CD4-positive, alpha-beta T cell treated with Interleukin-17A for 4 hours (primary cell): ENCODE data around the gene INTS4.
"Not testable (repeated sequence)": the region's sequence is repeated elsewhere in the genome, so short reads cannot be mapped to it uniquely, and the experiment has no call there.

Experiments used
- DNase-seq: peaks from one replicate; pipeline ENCODE4 v3.0.0-alpha.2; 2020; ENCODE audit warnings: mixed read lengths

INTS4 gene

DNA sequence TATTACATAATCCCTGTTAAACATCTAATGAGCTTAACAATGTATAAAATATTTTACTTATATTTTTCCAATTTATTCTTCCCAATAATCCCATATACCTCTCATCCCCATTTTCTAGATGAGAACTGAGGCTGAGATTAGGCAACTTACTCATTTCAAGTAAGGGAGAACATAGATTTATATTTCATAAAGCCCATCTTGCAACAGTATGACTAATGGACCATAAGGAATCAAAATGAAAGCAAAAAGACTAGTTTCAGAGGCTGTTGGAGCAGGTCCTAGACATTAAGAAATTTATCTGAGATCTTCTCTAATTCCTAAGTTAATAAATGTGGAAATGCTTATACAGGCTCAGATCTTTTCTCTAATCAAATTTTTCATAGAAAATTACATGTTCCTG lies 52.0 kb downstream of the INTS4 start:
- DNase-seq, result not testable (repeated sequence)

DNA sequence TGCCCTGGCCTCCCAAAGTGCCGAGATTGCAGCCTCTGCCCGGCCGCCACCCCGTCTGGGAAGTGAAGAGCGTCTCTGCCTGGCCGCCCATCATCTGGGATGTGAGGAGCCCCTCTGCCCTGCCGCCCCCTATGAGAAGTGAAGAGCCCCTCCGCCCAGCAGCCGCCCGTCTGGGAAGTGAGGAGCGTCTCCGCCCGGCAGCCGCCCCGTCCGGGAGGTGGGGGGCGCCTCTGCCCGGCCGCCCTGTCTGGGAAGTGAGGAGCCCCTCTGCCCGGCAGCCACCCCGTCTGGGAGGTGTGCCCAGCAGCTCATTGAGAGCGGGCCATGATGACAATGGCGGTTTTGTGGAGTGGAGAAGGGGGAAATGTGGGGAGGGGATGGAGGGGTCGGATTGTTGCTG lies 60.9 kb downstream of the INTS4 start:
- DNase-seq, result not testable (repeated sequence)

DNA sequence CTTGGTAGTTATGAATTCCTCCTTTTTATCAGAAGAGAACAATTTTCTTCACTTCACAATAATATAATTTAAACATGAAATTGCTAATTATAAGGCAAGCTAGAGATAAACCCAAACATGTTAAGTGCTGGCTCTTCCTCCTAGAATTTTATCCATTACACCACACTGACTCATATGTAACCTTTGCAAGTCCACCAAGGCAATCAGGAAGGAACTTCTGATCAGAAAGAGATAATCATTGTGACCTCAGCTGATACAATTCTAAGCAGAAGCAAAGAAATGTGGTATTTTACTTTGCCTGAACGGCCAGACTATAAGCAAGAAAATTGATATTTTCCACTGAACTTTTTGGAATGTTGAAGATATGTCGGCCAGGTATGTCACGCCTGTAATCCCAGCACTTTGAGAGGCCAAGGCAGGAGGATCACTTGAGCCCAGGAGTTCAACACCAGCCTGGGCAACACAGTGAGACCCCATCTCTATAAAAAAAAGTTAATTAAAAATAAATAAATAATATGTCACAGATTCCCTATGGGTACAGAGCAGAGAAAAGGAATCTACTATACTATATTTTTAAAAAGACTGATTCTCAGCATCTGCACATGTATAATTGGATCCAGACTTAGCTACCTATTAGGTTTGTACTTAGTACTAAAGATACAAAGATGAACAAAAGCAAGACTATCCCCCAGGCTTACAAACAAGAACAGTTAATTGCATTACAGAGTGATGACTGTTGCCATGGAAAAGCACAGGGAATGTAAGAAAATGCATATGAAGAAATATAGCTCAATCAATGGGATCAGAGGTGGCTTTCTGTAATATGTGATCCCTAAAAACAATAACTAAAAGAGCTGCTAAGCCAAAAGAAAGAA lies 63.9 kb downstream of the INTS4 start:
- not testable (repeated sequence) for DNase-seq

DNA sequence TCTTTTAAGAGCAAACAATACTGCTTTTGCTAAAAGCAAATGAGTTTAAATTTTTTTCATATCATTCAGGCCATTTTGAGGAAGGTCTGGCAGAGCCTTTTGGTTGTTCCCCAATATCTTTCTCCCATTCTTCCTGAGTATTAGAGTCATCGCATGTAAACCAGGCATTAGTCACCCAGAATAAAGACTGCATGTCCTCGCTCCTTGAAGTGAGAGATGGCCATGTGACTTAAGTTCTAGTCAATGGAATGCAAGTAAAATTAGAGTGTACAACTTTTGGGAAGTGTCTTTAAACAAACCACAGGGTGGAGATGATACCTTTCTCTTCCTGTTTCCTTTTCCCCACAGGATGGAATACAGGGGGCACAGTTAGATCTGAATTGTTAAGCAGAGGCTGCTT lies 76.8 kb downstream of the INTS4 start:
- DNase-seq, result not testable (repeated sequence)

DNA sequence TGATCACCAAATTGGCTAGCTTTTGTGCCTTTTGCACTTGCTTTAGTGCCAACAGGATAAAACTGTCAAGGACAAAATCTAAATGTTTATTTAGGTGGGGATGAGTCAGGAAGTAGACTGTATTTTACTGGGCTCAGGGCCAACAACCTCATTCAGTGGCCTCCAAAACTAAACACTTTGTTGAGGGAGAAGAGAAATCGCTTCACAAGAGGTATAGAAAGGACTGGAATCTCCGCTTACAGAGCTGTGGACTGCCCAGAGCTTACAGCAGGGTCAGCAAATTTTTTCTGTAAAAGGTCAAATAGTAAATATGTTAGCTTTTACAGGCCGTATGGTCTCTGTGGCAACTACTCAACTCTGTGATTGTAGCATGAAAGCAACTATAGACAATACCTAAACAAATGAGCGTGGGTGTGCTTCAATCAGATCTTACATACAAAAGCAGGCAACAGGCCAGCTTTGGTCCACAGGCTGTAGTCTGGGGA lies 80.1 kb downstream of the INTS4 start:
- not testable (repeated sequence) for DNase-seq

DNA sequence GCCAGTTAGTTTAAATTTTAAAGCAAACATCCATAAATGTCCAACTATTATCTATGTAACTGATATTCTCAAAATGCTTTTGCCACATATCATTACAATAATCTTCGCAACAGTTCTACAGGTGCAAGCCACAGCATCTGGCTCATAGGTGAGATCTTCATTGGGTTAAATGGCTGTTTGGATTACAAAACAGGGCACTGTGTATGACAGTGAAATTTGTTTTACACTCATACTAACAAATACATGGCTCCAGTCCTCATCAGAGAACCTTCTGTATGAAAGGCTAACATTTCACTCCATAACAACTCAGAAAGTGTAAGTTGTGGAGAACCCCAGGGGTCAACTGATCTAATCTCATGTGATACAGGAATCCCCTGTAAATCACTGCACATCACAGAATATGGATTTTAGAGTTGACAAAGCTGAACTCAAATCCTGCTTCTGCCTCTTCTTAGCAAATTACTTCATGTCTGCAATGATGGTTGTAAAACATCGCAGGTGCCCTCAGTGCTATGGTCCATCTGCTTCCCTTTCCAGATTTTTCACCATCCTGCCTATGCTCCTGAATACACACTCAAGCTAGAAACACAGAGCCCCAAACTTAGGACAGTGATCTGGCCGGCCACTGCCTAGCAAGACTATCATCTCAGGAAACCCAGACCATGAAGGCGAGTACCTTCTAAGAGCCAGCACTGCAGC lies 80.7 kb downstream of the INTS4 start:
- DNase-seq, result not testable (repeated sequence)

DNA sequence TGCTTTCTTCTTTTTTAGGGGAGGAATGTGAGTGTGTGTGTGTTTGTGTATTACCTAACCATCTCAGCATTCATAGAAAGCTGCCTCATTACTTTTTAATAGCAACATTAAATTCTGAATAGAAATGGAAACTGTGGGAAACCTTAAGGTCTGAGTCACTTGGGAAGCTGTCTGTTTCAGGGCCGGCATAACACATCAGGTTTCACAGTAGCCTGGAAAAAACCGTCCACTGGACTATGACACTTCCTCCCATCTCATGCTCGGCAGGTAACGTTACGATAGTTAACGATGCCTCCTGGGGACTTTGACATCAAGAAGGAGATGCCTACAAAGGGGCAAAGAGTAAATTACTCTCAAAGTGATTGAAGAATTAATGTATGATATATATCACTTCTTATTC lies 83.6 kb downstream of the INTS4 start:
- not testable (repeated sequence) for DNase-seq

DNA sequence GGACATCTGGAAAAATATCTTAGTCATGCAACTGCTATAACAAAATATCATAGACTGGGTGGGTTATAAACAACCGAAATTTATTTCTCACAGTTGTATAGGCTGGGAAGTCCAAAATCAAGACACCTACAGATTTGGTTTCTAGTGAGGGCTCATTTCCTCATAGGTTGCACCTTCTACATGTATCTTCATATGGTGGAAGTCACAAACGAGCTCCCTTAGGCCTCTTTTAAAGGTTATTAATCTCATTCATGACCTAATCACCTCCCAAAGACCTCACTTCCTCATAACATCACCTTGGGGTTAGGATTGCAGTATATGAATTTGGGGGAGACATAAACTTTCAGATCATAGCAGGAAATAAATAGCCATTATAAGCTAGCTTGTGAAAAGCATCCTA lies 85.2 kb downstream of the INTS4 start:
- no peak for DNase-seq

DNA sequence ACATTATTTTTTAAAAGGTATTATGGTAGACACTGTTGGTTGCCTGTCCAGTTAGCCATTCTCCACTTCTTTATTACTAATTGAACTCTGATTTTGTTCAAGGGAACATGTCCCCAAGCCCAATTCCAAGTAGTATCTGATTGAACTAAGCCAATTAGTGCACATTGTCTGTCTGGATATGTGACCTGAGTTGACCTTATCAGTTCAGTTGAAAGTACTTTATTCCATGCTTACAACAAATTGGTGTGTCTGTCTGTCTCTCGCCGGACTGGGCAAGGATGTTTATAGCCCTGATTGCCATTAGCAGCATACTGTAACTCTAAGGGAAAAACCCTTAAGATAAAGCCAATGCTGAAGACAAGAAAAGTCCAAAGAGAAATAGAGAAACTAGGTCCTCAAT lies 85.6 kb downstream of the INTS4 start:
- no peak for DNase-seq

DNA sequence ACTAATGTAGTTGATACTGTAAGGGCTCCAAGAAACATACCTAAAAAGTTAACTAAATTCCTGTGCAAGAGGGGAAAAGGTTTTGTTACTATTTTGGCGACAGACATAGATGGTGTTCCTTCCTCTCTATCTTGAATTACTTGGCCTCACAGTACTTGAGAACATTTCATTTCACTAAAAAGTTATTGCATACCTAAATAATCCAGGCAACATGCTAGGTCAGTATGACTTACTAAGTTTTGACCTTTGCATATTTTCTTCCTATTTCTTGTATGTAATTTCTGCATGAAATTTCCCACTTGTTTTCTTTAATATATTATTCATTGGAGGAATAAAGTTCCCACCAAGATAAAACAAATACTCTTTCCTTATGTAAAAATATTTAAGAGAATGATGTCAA lies 99.5 kb downstream of the INTS4 start:
- not testable (repeated sequence) for DNase-seq

DNA sequence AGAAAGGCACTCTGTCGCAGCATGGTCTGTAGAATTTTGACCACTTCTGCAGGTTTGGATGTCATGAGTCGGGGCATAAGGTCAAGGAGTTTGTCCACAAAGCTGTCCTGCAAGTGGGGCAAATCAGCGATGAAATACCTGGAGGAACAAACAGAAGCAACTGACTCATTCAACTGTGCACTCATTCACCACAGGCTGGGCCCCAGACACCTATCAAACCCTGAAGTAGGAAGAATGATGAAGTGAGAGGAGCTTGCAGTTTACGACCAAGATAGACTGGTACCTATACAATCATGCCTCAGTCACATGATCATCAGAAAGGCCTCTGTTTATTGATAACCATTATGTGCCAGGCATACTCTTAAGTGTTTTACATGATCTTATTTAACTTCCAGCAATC lies 102.8 kb downstream of the INTS4 start:
- DNase-seq, result not testable (repeated sequence)

DNA sequence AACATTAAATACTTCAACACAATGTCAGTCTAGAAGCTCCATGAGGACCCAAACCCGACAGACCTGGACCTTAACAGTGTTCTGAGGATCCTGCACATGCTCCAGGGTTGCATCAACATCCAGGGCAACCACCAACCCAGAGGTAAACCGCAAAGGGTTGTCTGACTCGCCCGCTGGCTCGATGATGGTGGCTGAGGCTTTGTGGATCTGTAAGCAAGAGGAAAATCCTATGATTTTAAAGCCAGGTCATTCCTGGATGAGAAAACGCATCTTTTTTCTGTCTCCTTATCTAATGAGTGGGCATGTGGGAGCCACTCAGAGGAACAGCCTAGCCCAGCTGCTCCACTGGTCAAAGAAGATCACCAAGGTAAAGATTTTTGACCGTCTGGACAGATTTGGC lies 103.2 kb downstream of the INTS4 start:
- not testable (repeated sequence) for DNase-seq

DNA sequence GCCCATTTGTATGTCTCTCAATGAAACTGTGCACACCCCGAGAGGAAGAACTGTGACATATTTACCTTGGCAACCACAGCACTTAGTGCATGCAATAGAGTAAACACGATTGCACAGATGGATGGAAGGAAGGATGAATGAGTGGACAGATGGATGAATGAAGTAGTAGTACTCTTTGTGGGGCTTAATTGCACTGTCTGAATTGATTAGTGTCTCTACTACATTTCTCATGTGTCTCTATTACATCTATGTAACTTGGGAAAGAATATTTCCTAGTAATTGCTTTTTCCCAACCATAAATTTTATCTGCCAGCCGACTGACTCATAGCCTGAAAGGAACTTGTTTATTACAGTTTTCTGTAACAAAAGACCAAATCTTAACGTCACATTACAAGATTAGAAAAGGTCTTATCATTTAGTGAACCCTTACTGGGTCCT lies 103.8 kb downstream of the INTS4 start:
- not testable (repeated sequence) for DNase-seq

DNA sequence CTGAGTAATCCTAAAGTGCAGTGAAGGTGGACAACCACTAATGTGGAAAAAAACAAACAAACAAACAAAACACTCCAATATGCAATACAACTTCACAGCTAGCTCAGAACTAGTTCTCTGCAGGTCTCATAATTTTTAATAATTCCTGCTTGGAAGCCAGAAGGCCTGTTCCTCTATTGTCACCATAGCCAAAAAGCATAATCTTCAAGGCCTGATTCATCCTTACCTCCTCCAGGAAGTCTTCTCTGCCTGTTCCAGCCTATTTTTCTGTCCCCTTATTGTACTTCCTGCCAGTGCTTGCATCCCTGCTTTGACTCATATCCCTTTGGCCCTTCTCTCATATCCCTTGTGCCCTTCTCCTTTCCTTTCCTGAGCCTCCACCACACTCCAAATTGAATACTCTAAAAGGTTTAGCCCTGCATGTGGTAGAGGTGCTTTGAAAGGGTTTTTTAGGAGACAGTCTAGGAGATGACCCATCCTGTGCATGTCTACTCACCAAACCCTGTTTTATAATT lies 104.3 kb downstream of the INTS4 start:
- not testable (repeated sequence) for DNase-seq

DNA sequence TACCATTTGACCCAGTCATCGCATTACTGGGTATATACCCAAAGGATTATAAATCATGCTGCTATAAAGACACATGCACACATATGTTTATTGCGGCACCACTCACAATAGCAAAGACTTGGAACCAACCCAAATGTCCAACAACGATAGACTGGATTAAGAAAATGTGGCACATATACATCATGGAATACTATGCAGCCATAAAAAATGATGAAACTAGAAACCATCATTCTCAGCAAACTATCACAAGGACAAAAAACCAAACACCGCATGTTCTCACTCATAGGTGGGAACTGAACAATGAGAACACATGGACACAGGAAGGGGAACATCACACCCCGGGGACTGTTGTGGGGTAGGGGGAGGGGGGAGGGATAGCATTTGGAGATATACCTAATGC lies 105.4 kb downstream of the INTS4 start:
- DNase-seq, result not testable (repeated sequence)

DNA sequence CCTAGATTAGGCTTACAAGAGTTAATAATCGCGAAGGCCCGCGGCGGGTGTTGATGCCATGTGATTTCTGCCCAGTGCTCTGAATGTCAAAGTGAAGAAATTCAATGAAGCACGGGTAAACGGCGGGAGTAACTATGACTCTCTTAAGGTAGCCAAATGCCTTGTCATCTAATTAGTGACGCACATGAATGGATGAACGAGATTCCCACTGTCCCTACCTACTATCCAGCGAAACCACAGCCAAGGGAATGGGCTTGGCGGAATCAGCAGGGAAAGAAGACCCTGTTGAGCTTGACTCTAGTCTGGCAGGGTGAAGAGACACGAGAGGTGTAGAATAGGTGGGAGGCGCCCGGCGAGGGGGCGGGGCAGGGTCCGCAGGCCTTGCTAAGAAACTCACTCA lies 108.1 kb downstream of the INTS4 start:
- DNase-seq, result no peak

DNA sequence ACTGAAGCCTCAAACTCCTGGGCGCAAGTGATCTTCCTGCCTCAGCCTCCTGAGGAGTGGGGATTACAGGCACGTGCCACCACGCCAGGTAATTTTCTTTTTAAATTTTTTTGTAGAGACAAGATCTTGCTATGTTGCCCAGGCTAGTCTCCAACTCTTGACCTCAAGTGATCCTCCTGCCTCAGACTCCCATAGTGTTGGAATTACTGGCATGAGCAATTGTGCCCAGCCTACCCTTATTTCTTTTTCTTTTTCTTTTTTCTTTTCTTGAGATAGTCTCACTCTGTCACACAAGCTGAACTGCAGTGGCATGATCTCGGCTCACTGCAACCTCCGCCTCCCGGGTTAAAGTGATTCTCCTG lies 109.7 kb downstream of the INTS4 start:
- no peak for DNase-seq

DNA sequence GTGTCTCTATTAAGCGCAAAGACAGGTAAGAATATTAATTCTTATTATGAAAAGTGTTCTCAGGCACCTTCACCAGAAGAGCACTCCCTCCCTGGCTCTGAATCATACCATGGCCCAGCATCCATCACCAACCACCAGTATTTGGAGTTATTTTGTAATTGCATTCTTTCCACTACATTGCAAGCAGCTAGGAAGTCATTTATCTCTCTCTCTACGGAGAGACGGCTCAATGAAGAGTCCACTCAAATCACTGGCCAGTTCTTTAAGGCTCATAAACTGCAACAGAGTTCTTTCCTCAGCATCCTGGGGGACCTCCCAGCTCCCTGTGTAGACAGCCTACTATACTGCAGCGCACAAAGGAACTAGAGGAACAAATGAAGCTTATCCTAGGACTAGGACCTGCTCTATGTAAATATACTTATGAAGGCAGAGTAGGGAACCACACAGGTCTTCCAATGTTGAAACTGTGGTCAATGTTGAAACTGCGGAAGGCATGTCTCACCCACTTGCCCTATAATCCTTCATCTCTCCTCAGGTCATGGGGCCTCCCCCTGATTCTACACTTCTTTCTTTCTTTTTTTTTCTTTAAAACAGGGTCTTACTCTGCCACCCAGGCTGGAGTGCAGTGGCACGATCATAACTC lies 110.2 kb downstream of the INTS4 start:
- DNase-seq, result no peak

DNA sequence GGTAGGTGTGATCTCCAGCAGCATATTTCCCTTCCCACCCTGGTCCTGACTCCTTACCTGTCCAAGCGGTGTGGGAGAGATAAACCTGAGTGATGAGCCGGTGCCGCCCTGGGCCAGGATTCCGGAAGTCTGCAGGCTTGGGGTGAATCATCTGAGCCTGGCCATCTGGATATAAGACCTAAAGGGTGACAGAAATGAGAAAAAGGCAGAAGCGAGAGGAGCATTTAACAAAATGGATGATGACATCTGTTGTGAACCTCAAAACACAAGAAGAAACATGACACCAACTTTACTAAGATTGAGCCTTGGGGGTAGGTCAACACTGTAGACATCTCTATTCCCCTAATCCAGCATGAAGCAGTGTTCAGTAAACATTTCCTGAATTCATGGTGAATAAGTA lies 110.7 kb downstream of the INTS4 start:
- DNase-seq, result no peak

DNA sequence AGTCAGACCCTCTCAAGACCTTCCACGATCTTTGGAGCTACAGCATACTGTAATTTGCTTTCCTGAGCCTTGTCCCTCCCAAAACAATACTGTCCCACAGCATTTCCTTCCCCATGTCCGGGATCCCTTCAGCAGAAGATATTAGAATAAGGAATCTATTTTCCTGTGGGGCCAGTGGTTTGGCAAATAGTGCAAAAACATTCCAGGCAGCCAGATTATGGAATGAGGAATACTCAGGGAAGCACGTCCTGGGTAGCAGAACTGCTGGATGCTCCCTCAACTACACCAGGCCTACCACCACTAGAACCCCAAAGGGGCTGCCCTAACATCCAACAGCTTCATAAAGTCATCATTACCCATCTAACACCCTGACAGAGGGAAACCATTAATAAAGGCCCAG lies 112.1 kb downstream of the INTS4 start:
- DNase-seq, result no peak

DNA sequence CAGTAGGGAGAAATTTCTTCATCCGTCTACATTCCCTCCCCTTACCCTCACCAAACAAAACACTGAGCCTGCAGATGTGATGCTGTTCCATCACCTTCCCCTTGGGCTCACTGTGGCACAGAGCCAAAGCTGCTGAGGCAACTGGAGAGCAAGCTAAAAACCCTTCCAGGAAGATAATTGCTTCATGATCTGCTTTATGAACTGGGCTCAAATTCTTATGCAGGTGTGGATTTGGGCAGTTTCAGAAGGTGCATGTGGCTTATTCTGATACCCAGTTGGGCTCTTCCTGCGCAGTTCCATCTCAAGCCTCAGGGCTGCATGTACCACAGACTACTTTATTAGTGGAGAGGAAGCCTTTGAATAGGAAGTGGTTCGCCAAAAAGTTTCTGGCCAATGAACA lies 115.2 kb downstream of the INTS4 start:
- DNase-seq, result no peak

DNA sequence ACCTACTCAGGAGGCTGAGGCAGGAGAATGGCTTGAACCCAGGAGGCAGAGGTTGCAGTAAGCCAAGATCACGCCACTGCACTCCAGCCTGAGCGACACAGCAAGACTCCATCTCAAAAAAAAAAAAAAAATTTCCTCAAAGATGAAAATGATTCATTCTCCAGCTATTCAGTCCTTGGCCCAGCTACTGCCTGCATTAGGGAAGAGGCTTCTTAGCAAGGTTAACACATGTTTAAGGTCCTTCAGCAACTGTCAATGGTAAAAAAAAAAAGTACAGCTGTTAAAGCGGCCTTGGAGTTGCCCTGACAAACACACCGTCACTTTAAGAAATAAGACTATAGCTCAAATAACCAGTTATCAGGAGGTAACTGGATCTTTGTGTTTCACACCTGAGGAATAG lies 116.2 kb downstream of the INTS4 start:
- DNase-seq, result not testable (repeated sequence)

DNA sequence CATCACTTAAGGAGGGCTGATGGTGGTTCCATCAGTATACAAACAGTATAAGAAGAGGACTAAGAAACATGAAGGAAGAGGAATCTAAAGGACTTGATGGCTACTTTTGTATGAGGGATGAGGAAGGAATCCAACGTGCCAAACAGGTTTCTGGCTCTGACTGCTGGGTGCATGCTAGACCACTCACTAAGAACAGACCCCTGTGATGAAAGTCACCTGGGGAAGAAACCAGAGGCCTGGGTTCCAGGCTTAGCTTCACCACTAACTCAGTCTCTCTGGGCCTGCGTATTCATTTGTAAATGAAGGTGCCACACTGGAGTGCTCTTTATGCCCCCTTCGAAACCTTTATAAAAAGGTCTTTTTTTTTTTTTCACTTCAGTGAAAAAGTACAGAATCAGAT lies 118.4 kb downstream of the INTS4 start:
- no peak for DNase-seq
